GM19372 (cell line): ENCODE measurements around the gene ACTRT2.

ENCODE experiments used
- ATAC-seq: cut with Tn5 transposase; IDR thresholded peaks from one replicate; pipeline ENCODE4 v1.9.1; 2021; ENCODE audit warnings: mild to moderate bottlenecking, low read depth, moderate library complexity; ENCODE audit not compliant: unreplicated experiment

ACTRT2 gene

DNA sequence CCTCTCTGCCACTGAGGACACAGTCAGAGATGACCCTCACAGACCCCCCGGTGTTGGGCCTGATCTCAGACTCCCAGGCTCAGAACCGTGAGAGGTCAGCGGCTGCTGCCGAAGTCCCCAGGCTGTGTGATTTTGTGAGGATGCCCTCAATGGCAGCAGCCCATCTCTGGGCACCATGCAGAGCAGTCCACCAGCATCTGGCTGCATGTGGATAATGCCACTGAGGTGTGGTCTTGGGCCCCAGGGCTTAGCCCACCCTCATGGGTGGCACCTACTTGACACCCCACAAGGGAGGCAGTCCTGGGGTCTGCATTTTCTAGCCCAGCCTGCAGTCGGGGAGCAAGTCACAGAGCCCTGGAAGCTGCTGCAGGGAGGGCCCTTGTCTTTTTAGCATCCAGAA lies 5.5 kb upstream of the ACTRT2 start:
- no peak for ATAC-seq

DNA sequence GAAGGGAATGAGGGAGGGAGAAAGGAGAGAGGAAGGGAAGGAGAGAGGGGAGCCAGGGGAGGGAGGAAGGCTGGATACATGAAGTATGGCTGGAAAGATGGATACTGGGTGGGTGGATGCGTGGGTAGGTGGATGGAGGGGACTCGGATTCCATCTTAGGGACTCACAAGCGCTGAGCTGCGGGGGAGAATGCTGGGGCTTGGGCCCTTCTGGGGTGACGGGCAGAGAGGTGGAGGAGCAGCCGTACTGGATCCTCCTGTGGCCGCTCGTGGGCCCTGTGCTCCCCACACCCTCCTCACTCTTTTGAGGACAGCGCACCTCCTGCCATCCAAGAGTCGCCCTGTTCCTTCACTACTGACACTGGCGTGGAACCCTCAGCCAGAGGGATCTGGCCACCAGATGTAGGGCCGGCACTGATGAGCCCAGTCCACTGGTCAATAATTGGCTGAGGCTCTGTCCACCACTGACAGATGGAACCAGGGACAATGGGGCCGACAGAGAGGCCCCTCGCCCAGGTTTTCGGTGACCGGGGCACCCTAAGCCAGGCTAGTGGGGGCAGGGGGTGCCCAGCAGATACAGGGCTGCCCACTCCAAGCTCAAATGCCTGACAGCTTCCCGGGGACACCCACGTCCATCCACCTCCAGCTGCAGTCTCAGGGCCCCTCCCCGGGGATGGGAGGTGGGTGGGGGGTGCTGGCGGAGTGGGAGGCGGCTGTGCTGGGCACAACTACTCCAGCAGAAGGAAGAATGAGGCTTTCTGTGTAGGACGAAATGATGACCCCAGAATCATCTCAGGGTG lies 4.4 kb upstream of the ACTRT2 start:
- ATAC-seq: no peak

DNA sequence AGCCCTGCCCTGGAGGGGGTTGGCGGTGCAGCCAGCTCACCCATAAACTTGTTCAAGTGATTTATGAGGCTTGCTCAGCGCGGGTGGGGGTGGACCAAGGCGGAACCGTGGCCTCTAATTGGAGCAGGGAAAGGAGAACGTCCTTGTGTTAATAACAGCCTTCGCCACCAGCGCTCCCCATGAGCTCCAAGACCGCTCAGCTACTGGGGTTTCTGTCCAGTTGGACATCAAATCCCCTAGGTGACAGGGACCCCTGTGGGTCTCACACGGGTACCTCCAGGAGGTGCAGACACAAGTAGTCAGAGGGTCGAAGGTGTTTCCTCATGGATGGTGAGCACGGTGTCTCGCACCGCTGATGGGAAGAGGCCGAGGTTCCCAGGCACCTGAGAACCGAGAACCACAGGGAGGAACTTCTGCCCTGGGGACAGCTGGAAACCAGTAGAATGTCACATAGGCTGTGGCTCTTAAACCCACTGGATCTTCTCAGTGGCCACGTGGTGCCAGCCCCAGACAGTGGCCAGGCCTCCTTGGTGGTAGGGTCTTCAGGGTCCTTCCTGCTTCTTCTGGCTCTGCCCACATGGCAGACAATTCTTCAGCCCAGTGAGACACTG lies 3.7 kb upstream of the ACTRT2 start:
- ATAC-seq: no peak

DNA sequence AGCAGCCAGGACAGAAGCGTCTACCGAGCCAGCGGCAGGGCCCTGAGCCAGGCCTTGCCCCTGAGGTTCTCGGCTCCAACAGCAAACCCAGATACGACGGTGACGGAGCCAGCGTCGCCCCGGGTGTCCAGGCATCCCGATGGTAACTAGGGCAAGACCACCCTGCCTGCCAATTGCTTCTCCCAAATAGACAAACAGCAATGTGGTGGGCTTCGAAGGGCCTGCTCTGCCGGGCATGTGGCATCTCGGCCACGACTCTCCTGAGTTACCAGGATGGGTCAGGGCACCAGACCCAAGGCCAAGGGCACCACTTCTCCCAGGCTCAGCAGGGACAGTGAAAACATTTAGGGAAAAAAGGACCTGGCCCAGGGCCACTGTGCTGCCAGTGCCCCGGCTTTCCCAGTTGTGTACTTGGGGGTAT lies 3.2 kb upstream of the ACTRT2 start:
- no peak for ATAC-seq

DNA sequence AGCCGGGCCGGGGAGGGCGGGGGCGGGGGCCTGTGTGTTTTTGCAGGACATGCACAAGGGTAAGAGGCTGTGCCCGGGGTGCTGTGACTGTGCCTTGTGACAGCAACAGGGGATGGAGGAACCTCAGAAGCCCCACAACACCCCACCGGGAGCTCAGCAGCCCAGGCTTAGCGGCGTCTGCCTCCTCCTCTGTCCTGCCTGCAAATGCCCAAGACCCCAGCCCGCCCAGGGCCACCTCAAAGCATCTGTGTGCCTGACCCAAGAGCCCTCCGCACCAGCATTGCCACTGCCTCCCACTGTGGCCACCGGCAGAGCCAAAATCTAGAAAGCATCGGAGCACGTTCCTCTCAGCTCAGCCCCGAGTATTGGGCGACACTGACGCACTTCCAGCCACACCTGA lies 2.7 kb upstream of the ACTRT2 start:
- ATAC-seq: no peak

DNA sequence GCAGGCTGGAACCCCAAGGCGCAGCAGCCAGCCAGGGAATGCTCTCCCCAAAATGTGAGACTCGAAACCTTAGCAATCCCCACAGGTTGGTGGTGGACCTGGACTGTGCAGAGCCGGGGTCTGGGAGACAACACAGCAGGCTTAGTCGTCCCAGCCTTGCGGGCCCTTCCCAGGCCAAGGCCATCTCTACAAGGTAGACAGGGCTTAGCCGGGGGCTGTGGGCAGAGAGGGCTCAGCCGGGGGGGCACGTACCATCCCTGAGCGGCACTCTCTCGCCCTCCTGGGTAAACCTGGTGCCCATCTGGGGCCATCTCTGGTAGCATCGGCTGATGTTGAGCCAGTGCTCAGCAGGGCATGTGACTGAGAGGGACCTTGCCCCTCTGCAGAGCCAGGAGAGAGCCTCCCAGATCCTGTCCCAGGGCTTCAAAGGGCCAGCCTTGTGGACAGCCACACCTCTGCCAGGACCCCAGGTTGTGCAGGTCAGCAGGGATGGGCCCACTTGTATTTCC lies 2.2 kb upstream of the ACTRT2 start:
- no peak for ATAC-seq

DNA sequence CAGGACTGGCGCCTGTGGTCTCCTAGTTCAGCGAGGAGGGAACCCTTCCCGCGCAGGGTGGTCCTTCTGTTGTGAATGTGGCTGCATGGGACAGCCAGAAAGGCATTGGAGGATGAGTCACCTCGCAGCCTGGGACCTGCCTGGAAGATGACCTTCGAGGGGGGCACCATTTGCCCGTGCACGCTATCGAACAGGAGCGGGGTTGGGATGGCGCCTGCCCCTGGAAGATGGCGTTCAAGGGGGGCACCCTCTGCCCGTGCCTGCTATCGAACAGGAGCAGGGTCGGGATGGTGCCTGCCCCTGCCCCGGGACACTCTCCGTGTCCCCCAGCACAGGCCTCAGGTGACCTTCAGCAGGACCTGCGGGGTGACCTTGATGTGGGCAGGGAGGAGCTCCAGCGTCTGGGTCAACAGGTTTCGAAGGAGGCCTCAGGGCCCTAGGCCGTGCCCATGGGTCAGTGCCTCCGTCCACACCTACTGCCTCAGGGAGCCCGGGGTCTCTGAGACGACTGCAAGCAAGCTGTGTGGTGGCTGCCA lies 1.7 kb upstream of the ACTRT2 start:
- no peak for ATAC-seq

DNA sequence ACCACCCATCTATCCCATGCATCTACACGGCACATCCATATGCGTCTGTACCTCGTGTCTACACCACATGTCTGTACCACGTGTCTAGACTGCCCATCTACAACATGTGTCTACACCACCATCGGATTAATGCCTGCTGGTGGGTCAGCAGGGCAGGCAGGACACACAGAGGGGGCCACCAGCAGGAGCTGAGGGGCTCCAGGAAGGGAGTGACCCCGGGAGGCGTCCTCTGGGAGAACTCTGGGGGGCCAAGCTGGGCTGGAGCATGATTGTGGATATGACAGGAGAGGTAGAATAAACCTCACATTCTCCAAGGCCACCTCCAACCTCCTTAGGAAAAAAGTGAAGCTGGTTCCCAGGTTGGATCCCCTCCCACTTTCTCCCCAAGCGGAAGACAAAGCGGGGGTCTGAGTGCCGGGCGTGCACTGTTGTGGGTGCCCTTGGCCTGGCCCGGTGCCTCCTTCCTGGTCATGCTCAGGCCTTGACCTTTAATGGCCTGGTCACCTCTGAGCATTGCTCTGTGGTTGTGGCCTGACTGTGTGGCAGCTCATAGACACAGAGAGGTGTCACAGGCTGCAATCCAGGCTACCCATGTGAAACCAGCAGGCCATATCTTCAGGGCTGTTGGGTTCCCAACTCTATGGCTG lies 881 bp upstream of the ACTRT2 start:
- ATAC-seq: no peak

DNA sequence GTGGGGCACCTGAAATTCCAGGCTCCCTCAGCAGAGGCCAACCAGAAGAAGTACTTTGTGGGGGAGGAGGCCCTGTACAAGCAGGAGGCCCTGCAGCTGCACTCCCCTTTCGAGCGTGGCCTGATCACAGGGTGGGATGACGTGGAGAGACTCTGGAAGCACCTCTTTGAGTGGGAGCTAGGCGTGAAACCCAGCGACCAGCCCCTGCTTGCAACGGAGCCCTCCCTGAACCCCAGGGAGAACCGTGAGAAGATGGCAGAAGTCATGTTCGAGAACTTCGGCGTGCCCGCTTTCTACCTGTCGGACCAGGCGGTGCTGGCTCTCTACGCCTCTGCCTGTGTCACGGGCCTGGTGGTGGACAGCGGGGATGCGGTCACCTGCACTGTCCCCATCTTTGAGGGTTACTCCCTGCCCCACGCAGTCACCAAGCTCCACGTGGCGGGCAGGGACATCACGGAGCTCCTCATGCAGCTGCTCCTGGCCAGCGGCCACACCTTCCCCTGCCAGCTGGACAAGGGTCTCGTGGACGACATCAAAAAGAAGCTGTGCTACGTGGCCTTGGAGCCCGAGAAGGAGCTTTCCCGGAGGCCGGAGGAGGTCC lies 634 bp downstream of the ACTRT2 start:
- ATAC-seq: no peak

DNA sequence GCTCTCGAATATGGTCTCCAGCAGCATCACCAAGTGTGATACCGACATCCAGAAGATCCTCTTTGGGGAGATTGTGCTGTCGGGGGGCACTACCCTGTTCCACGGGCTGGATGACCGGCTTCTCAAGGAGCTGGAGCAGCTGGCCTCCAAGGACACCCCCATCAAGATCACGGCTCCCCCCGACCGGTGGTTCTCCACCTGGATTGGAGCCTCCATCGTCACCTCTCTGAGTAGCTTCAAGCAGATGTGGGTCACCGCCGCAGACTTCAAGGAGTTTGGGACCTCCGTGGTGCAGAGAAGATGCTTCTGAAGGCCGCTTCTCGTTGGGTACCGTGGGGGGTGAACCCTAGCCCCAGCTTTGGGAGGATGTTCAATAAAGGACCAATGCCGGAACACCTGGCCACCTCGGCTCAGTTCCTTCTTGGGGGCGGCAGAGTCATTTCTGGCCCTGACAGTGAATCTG lies 1.3 kb downstream of the ACTRT2 start:
- no peak for ATAC-seq

DNA sequence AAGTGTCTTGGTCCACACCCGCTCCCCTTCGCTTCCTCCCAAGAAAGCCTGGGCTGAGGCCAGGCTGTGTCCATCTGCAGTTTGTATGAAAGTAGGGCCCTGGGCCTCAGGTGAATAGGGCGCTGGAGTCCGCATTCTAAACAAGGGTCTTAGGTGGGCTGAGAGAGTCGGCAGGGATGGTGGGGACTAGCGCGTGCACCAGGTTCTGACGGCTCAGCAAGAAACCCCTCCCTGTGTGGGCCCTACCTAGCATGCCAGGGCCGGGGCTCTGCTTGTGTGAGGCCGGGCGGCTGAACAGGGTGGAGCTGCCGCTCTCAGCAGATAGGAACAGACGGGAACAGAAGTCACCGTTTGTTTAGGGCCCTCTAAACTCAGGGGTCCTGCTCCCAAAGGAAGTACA lies 1.7 kb downstream of the ACTRT2 start:
- ATAC-seq: no peak

DNA sequence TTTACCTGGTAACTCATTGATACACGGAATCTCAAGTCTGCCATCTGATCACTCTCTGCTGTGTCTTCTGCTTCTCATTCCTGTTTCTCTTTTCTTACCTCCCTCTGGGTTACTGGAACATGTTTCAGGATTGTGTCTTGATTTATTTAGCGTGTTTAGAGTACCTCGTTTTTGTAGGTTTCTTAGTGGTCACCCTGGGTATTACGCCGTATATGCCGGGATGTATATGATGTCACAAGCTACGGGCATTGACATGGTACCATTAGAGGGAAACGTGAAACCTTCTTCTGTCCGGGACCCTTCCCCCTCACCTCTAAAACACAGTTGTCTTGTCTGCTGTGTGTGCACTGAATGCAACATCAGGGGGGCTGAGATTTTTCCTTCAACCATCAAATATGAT lies 2.8 kb downstream of the ACTRT2 start:
- no peak for ATAC-seq

DNA sequence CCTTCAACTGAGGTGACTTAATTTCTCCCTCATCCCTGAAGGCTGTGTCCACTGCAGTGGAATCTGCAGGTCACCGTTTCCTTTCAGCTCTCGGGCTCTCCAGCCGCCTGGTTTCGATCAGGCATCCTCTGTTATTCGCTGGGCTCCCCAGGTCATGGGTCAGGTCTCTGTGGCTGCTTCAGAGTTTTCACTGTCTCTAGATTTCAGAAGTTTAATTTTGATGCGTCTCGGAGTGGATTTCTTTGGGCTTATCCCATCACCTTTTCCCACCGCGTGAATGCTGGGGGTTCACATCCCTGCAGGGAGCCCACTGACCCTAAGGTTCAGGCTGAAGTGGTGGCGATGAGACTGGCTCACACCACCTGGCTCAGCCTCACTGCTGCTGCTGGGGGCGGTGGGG lies 3.3 kb downstream of the ACTRT2 start:
- ATAC-seq: no peak

DNA sequence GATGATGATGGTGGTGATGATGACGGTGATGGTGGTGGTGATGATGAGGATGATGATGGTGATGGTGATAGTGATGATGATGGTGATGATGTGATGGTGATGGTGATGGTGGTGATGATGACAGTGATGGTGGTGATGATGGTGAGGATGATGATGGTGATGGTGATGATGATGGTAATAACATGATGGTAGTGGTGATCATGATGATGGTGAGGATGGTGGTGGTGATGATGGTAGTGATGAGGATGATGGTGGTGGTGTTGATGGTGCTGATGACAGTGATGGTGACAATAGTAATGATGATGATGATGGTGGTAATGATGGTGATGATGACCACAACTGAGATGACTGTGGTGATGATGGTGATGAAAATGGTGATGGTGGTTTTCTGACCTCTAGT lies 4.9 kb downstream of the ACTRT2 start:
- ATAC-seq: no peak

DNA sequence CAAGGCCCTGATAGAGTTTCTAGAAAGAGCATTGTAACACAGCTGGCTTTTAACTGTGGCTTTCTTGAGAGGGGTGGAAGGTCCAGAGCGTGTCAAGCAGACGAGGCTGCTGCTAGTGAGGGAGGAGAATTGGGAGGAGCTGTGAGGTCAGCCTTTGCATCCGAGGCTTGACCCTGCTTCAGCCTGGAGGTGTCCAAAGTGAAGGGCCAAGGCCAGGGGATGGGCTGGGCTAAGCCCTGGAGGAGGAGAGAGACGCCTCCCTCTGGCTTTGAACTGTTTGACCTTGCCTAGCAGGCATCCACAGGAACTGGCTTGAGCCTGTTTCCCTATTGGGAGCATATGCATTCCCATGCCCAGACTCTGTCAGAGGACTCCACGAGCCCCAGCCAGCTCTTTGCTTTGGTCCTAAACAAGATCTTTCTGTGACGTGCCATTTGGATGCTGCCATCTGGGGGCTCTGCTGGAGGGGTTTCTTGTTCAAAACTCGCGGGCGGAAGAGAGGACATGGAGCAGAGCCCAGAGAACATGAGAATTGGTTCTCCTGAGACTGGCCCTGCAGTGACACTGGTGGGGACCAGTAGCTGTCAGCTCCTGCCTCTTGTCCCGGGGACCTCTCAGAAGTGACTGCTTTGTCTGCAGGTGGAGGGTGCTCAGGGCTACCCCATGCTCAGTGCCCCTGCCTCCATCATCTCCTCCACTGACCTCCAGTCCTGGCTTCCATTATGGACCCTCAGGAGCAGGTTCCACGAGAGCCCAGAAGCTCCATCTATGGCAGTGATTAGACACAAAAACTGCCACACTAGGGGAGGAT lies 5.5 kb downstream of the ACTRT2 start:
- no peak for ATAC-seq

DNA sequence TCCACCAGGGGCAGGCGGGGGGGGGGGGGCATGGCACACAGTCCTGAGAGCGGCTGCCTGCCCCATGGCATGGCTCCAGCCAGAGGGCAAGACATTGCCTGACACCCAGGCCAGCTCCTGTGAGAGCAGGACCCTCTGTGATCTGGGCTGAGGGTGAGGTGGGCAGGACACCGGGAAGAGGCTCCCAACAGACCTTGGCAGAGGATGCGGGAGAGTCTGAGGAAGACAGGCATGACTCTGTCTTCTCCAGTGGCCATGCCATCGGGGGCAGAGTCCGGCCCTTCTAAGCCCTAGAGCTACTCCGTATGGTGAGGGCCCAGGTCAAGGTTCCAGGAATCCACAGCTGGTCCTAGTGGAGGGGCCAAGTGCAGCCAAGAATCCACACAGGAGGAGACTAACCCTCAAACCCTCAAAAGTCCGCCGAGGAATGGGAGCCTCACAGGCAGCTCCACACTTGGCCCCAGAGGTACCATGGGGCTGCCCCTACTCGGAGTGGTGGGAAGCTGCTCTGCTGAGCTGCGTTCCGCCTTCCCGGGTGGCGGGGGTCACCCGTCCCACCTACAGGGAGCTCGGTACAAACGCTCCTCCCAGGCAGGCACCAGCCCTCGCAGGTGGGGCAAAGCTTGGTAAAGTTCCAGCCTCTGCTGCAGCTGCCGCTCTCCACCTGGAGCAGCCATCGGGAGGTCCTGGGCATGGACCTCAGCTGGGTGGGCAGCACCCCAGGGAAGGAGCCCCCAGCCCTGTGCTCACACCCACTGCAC lies 6.5 kb downstream of the ACTRT2 start:
- ATAC-seq: no peak

DNA sequence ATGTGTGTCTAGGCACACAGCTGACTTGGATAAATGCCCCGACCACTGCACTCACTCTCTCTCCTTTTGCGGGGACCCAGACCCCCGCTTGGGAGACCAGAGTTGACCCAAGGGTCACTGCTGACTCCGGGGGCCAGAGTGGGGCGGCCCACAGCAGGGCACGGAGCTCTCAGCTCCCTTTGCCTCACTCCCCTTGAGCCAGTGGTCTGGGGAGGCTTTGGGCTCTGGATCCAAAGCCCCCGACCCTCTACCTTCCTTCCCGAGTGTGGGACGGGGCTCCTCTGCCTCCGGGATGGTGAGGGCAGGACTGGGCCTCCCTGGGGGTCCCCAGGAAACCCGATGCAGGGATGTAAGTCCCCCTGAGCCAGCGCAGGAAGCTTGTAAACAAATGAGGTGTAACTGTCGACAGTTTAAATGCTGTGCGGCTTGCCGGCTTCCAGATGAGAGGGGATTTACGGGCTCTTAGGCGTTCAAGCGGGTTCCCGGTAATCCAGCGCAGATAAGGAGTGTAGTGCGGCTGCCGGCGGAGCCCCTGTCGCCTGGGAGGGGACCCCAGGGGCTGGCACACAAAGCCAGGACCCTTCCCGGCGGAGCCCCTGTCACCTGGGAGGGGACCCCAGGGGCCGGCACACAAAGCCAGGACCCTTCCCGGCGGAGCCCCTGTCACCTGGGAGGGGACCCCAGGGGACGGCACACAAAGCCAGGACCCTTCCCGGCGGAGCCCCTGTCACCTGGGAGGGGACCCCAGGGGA lies 7.4 kb downstream of the ACTRT2 start:
- no peak for ATAC-seq

DNA sequence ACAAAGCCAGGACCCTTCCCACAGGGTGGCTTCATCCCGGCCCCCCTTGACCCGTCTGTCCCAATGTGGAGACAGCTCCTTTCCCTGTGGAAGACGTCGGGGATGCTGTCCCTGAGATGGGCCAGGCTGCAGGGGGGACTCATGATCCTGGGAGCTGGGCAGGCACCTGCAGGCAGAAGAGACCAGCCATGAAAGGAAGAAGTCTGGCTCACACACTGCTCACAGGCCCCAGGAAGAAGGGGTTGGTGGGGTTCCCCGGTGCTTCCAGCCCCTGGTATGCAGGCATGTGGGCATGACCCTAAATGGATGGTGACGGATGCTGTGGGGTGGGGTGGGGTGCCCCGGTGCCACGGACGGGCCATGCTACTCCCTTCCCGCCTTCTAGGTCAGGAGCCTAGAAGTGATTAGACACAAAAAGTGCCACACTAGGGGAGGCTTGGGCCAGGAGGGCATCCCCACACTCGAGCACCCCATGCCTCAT lies 8.3 kb downstream of the ACTRT2 start:
- ATAC-seq: no peak
